Transverse colon (tissue), 4 donors: ENCODE measurements around the gene TAS2R16. TPM values are rescaled to one million over a fixed set of nuclear protein-coding genes. Genes with fewer than 3 reads are reported as not detected.

Source experiments
- DNase-seq: peaks from one replicate; pipeline ENCODE4 v3.0.0-alpha.2; 2019
- H3K27ac ChIP-seq, 4 donors: fragments of 200-600 bp; sonication (generic); 2 replicates each; pipeline ENCODE4 v1.5.1; 2016 to 2018; ENCODE audit warnings: inconsistent platforms in 4 of 4
- H3K27me3 ChIP-seq: fragments of 200-600 bp; sonication (generic); 2 replicates; pipeline ENCODE4 v1.5.1; 2017; ENCODE audit warnings: inconsistent platforms
- H3K36me3 ChIP-seq, 4 donors: fragments of 200-600 bp; sonication (generic); 2 replicates each; pipeline ENCODE4 v1.5.1; 2017 to 2019; ENCODE audit warnings: inconsistent platforms in 4 of 4
- H3K4me1 ChIP-seq, 4 donors: fragments of 200-600 bp; sonication (generic); 2 replicates each; pipeline ENCODE4 v1.5.1; 2017 to 2020; ENCODE audit warnings: inconsistent platforms in 4 of 4
- H3K4me3 ChIP-seq, 4 donors: fragments of 200-600 bp; sonication (generic); 1 replicate in 1 of 4; 2 replicates in 3 of 4; pipeline versions ENCODE4 v1.5.1 to v1.6.1; 2017 to 2019; ENCODE audit warnings: inconsistent platforms in 4 of 4
- H3K9me3 ChIP-seq, 2 donors: fragments of 200-600 bp; sonication (generic); 2 replicates each; pipeline ENCODE4 v1.5.1; 2017 to 2019; ENCODE audit warnings: inconsistent platforms in 2 of 2
- CTCF ChIP-seq, 5 experiments: fragments of 200-600 bp in 3 of 5; fragments of 450-650 bp in 2 of 5; sonication (generic) in 3 of 5; IDR thresholded peaks; 1 replicate in 2 of 5; 2 replicates in 3 of 5; pipeline ENCODE4 v1.5.1; 2016 to 2017; ENCODE audit warnings: antibody characterized with exemption in 5 of 5, inconsistent platforms in 3 of 5, mild to moderate bottlenecking in 2 of 5, moderate library complexity in 1 of 5
- EP300 ChIP-seq: sonication (generic); formaldehyde crosslinking; IDR thresholded peaks from one replicate; pipeline ENCODE4 v1.6.1; 2017; ENCODE audit warnings: antibody characterized with exemption, low read depth
- POLR2A ChIP-seq: fragments of 450-650 bp; IDR thresholded peaks from one replicate; pipeline ENCODE4 v1.6.1; 2016; ENCODE audit warnings: antibody characterized with exemption, mild to moderate bottlenecking, moderate library complexity
- POLR2AphosphoS5 ChIP-seq, 3 donors: sonication (generic); formaldehyde crosslinking; IDR thresholded peaks; one replicate each; pipeline ENCODE4 v1.6.1; 2016; ENCODE audit warnings: antibody characterized with exemption in 3 of 3
- whole genome bisulfite sequencing, 2 donors: methylation state at CpG; one replicate each; pipeline ENCODE4 v1.1.5; 2018; ENCODE audit warnings: low coverage in 1 of 2; 5-methylcytosine and 5-hydroxymethylcytosine counted together
- in situ Hi-C, 4 donors: fragments of 200-750 bp; cut with MboI; loops; one replicate each; pipeline versions ENCODE4 v1.15.0 to v1.15.1; 2017; ENCODE audit warnings: low sequenced_read_pairs in 3 of 4, low pct_ligation_motif_present in 1 of 4, low pct_unique_long_range_greater_than_20kb in 1 of 4
- intact Hi-C: fragments of 100-400 bp; cut with DNase I; formaldehyde crosslinking; loops from one replicate; pipeline ENCODE4 v1.15.1; 2023; ENCODE audit warnings: low total_unique reads
- total RNA-seq, 4 donors: library from RNA; depleted of rRNA; stranded (reverse); fragments of >200 nt; gene quantifications; one replicate each; pipeline ENCODE4 v1.1.0, GENCODE V29; 2016

TAS2R16 gene
- total RNA-seq, 4 donors from 2014 or later: not detected

- Histone ChIP-seq H3K9me3 (no peaks in the 10 kb centered on the region), H3K4me3 (no peak overlapping the region), H3K27ac (no peak overlapping the region), H3K36me3 (no peaks in the 10 kb centered on the region), H3K4me1 (no peaks in the 10 kb centered on the region), H3K27me3 (no peaks in the 10 kb centered on the region)
- 59% methylated on average over 5 of the region's 5 CpGs for WGBS, 2 donors
- in situ Hi-C loops: no loop called here
- DNase-seq: no peak
- TF ChIP-seq POLR2AphosphoS5 (IDR thresholded peaks at IDR 0.05) (no peak), POLR2A (no peak), EP300 (no peak), CTCF (IDR thresholded peaks at IDR 0.05) (no peak)
- intact Hi-C loops: no loop called here
These were observed 8.1 kb upstream of the TAS2R16 start for GRCh38 chr7:123003539-123004126.

- no peaks in the 10 kb centered on the region for H3K27me3 ChIP-seq
- TF ChIP-seq CTCF (IDR thresholded peaks at IDR 0.05): no peak
- TF ChIP-seq POLR2A: no peak
- TF ChIP-seq EP300: no peak
- no peak for TF ChIP-seq POLR2AphosphoS5 (IDR thresholded peaks at IDR 0.05)
- no peak overlapping the region for H3K27ac ChIP-seq
- no peaks in the 10 kb centered on the region for H3K36me3 ChIP-seq
- intact Hi-C loops: no loop called here
- no peaks in the 10 kb centered on the region for H3K9me3 ChIP-seq
- in situ Hi-C loops: no loop called here
- no peak for DNase-seq
- no peak overlapping the region for H3K4me3 ChIP-seq
- H3K4me1 ChIP-seq: no peaks in the 10 kb centered on the region
- WGBS, 2 donors: 83 to 94% methylated on average over 2 of the region's 2 CpGs
These were observed 5.9 kb downstream of the TAS2R16 start for GRCh38 chr7:122989577-122989976.

GRCh38 chr7:122989041-122989440 lies 6.5 kb downstream of the TAS2R16 start:
- intact Hi-C loops (no loop called here), in situ Hi-C loops (no loop called here)
- no peak for DNase-seq
- TF ChIP-seq CTCF (IDR thresholded peaks at IDR 0.05) (no peak), POLR2A (no peak), EP300 (no peak), POLR2AphosphoS5 (IDR thresholded peaks at IDR 0.05) (no peak)
- H3K9me3 ChIP-seq: no peaks in the 10 kb centered on the region
- WGBS, 2 donors: 38 to 50% methylated on average over 6 of the region's 6 CpGs
- H3K36me3 ChIP-seq: no peaks in the 10 kb centered on the region
- no peaks in the 10 kb centered on the region for H3K4me1 ChIP-seq
- H3K27ac ChIP-seq: no peak overlapping the region
- H3K27me3 ChIP-seq: no peaks in the 10 kb centered on the region
- no peak overlapping the region for H3K4me3 ChIP-seq

- no peaks in the 10 kb centered on the region for H3K27me3 ChIP-seq
- no peaks in the 10 kb centered on the region for H3K4me1 ChIP-seq
- no peak for TF ChIP-seq CTCF (IDR thresholded peaks at IDR 0.05)
- no peak for TF ChIP-seq EP300
- no peak for TF ChIP-seq POLR2A
- no peak for TF ChIP-seq POLR2AphosphoS5 (IDR thresholded peaks at IDR 0.05)
- no peak overlapping the region for H3K4me3 ChIP-seq
- no peaks in the 10 kb centered on the region for H3K9me3 ChIP-seq
- in situ Hi-C loops (no loop called here), intact Hi-C loops (no loop called here)
- no peaks in the 10 kb centered on the region for H3K36me3 ChIP-seq
- no peak for DNase-seq
- 43 to 69% methylated on average over 4 of the region's 4 CpGs for WGBS, 2 donors
- H3K27ac ChIP-seq: no peak overlapping the region
These were observed 7.2 kb downstream of the TAS2R16 start for GRCh38 chr7:122988333-122988732.
